NCI-H345 (cell line): ENCODE results near the gene NSF.

Source experiments
- DNase-seq: peaks from one replicate; lab custom pipeline; 2025; lab: John Stamatoyannopoulos, UW

Gene NSF

DNA sequence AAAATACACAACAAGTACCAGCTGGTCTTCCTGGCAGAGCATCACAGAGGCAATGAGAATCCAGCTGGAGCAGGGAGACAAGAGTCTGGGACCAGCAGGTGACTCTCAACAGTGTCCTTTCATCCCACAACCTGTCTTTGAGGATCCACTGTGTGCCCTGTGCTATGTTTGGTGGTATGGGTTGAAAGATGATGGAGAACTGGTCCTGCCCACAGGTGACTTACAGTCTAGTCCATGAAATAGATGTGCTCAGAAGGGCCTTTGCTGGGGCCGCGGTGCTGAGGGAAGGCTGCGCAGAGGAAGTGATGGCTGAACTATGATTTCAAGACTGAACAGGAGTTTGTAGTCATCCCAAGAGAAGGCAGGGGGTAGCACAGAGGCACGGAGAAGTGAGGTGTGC lies 210.1 kb downstream of the NSF start:
- no peak for DNase-seq

DNA sequence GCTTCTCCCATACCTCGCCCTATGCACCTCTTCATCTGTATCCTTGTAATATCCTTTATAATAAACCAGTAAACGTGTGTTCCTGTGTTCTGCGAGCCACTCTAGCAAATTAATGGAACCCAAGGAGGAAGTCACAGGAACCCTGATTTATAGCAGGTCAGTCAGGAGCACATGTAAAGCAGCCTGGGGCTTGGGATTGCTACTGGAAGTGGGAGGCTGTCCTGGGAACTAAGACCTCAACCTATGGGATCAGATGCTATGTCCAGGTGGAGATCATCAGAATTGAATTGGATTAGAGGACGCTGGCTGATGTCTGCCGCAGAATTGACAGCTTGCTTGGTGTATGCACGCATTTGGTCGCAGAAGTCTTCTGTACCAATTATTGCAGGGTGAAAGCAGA lies 212.3 kb downstream of the NSF start:
- DNase-seq = no peak

DNA sequence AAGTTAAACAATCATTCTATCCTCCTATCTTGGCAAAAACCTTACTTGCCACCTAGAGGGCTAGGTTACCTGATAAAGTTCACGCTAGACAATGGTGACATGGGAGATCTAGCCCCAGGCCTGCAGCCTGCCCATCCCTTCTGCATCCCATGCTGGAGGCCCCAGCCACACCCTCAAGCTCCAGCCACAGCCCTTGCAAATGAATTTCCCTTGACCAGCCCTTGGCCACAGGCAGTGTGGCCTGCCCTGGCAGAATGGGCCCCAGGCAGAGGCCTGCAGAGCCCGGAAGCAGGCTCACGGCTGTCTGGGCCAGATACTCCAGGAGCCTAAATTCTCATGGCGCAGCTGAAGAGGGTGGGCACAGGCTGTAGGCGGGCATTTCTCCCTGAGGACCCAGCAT lies 213.1 kb downstream of the NSF start:
- DNase-seq = no peak

DNA sequence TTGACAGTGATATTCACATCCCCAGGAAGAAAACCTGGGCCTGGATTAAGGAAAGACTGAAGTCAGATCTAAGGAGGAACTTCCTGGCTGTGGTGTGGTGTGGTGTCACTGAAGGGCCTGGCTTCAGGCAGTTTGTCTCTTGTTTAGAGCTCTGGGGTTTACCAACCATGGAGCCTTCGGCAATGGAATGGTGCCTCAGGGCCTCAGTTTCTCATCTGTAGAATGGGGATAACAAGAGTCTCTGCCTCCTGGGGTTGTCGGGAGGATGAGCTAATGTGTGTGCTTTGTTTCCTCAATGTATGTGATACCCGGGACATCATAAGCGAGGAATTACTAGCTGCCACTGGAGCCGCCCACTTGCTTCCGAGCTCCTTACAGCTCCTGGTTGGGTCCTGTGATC lies 215.3 kb downstream of the NSF start:
- no peak for DNase-seq
